ENCODE data around the gene BLM.

- TF ChIP-seq CTCF (IDR thresholded peaks at IDR 0.05) (no peak), EP300 (IDR thresholded peaks at IDR 0.05) (no peak)
These were observed 45.9 kb upstream of the BLM start for GRCh38 chr15:90671216-90671615.

Data from ovary (tissue), 3 donors.